T-helper 2 cell (primary cell): ENCODE measurements around the gene PRKN.

Source experiments
- DNase-seq, 5 experiments: peaks; one replicate each; pipeline versions ENCODE4 v3.0.0 to v3.0.0-alpha.2; 2012 to 2022

PRKN gene

DNA sequence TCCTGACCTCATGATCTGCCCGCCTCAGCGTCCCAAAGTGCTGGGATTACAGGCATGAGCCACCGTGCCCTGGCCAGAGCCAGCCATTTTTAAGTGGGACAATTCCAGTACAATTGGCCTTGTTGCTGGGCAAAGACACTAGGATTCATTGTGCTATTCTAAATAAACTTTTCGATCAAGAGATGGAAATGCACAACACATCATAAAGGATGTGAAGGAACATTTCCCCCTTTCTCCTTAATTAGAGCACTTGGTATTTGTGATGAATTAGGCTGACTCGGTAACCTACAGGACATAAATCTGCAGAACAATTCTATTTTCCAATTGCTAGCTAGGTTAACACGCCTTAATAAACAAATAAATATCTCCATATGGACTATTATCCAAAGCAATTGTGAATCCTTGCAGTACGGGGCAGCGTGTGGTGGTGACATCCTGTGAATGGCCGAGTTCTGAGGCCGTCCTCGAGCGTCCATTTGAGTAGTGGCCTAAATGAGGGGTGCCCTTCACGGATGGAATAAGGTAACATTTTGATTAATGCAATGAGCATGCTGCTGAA, 1047.5 kb downstream of the PRKN start:
- no peak for DNase-seq

DNA sequence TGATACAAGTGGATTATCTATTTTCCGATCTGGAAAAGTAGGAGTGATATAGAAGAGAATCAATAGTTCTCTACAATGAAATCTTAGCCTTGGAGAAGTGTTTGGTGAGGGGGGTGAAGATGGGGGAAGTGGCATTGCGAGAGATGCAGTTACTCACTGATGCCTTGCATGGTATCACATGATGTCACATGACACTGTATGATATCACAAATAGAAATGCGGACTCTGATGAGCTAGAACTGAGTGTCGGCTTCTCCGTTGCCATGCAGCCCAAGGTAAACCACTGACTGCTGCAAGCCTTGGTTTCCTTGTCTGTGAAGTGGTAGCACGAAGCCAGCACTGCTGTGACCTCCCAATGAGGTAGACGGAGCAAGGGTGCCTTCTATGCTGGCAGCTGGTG, 1050.4 kb downstream of the PRKN start:
- no peak for DNase-seq

DNA sequence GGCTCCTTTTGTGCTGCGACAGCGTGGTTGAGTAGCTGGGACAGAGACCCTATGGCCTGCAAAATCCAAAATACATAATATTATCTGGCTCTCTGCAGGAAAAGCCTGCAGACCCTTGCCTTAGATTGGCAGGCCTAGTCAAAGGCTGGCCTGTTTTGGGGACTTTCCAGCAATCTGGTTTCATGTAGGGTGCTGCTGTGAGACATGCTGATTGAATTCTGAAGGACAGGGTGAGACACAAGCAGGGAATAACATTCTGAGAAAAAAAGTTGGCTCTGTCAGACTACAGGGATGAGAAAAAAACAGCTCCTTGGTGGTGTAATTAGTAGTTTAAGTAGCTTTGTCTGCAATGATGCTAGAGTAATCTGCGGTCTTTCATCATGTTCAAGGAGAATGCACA, 1051.0 kb downstream of the PRKN start:
- DNase-seq, result peak in 1 of 5 experiments; percentile 8

DNA sequence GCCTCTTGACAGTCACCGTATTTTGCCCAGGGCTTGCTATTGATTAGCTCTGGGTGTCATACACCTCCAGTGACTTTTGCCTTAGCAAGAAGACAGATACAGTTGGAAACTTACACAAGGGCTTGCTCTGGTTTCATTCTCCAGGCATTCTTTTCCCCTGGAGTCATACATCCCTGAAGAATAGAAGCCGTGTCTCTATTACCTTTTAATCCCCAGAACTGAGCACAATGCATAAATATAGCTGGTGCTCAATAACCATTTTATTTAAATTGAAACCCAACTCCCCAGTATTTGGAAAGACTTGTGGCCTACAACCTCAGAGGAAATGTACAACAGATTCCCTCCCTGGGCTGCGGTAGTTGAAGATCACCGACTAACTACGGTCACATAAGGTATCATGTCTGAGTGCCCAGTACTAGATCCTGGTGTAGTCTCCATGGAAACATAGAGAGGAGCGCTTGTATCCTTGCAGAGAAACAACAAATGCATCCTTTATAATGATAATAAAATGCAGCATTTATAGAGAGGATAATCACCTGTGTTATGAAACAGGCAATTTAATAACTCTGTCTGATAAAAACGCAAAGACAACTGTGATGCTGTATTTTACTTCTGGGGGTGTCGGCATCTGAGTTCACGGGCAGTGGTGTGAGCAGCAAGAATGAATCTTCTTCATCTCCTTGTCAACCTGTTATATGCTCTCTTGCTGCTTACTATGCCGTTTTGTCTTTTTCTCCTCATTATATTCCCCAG, 1052.5 kb downstream of the PRKN start:
- DNase-seq, result no peak

DNA sequence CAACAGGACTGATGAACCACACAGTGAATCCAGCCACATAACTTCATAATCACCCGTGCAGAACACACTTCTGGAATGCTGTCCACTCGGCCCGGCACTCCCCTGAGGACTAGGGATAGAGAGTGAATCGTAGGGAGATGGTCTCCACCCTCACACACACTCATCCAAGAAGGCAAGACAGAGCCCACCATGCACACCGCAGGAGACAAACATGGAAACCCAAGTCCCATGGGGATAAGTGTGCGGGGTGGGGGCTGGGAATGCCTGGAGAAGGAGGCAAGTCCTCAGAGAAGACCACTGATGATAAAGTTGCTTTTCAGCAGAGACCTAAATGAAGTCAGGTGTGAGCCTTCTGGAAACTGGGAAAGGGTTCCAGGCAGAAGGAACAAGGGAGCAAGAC, 1054.5 kb downstream of the PRKN start:
- no peak for DNase-seq

DNA sequence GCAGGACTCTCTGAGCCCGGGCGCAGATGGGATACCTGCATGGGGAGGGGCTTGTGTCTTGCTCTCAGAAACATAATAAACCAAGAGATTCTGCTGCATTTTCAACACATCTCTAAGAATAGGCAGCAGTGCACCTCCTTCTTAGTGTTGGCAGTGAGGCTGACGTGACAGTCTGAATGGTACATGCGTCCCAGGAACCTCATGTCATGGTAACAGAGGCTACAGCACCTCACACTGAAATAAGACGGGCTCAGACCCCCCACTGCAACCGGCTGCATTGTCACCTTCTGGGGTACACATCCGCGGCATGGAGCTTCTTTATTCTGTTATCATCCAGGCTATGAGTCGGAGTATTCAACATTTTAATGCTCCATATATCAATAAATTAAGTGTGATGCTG, 1056.4 kb downstream of the PRKN start:
- DNase-seq, result no peak

DNA sequence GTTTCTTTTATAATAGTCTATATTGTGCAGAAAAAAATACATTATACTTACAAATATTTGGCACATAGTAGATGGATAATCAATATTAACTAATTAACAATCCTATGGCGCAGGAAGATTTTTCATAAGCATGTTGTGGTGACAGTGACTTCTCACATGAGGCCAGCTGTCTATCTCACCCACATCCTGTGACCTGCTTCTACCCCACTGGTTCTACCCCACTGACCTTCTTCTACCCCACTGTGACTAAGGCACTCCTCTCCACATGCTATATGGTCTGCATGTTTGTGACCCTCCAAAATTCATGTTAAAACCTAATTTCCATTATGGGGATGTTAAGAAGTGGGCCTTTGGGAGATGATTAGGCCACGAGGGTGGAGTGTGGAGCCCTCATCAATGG, 1058.9 kb downstream of the PRKN start:
- no peak for DNase-seq

DNA sequence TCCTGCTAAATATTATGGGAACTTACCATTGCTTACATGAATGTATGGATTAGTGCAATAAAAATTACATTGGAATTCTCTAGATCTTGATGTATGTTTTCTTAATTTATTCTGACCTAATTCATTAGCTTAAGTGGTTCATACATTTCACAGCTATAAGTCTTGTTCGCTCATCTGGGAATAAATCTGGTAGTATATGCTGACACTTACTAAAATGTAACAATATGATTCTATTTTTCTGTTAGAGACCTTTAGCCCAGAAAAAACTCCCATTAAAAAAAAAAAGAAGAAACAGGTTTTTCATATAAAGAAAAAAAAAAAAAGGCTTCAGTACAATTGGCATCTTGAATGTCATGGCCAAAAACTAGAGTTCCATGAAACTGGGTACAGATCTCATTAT, 1059.6 kb downstream of the PRKN start:
- DNase-seq, result no peak

DNA sequence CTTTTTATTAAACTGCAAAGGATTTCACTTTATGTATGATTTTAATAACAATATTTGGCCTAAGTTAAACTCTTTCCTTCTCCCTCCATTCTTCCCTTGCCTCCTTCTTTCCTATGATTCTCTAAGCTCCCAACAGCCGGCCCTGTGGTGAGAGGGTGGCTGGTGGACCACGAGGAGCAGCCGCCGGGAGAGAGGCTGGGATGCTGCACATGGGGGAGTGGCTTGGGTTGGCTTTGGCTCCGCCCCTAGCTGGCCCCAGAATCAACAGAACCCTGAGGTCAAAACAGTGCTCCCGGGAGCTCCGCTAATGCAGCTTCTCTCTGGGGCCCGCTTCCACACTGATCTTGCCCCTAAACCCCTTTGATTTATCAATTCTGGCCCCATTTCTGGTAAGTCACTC, 1063.9 kb downstream of the PRKN start:
- DNase-seq, result no peak

DNA sequence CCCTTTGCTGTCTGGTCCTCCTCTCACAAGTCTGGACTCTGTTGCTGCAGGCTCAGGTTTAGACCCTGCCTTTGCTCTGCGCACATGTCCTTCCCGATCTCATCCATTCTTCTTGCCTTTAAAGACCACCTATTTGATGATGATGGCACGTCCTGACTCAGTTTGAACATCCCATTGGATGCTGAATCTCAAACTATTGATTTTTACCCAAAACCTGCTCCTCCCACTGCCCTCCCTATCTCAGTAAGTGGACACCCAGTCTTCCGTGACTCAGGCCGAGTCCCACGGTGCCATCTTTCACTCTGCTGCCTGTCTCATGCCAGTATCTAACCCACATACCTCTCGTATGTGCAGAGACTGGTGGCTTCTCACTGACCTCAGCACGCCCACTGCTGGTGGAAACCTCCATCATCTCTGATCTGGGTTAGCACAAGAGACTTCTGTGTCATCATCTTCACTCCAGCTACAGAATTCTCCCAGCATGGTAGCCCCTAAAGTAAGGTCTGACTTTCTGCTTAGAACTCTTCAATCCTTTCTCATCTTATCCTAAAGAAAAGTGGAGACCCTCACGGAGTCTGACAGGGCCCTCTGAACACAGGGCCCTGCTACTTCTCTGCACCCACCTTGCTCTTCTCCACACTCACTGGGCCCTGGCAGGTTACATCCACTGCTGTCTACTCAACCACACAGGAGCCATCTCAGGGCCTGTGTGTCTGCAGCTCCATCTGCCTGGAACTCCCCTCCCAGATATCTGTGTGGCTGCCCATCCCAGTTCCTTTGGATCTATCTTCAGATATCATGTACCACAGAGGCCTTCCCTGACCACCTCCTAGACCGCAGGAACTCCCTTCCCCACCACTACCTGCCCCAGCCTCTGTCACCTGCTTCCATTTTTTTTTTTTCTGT, 1066.6 kb downstream of the PRKN start:
- peak in 1 of 5 experiments; percentile 1 for DNase-seq

DNA sequence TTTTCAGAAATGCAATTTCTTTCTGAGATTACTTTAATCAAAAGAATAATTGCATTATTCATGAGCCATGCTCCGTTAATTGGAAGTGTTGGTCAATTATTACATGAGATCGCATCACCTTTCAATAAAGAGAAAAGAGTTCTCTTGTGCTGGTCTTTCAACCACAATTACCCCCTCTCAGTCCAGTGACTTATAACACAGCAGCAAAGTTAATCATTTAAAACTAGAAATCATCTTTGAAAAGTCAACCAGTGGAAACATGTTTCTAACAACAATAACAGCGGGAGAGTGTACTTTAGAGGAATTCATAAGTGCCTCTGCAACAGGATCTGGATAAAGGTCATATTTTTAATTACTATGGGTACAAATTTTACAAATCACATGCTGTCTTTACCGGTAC, 1069.4 kb downstream of the PRKN start:
- DNase-seq, result no peak

DNA sequence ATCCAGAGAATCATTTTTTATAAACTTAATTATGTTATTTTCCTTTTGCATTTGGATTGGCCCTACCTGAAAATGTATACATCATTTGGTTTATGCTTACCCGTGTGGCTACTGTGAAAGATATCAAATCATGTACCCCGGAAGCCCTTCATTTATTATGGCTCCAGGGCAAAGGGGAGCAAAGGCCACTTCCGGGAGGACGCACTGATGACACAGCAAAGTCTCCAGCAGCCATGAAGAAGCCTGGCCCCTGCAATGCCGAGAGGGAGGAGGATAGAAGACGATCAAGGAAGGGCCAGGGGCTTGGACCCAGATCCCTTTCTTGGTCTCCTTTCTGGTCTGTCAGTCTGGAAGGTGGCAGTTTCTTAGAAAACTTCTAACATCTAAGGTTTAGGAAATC, 1073.4 kb downstream of the PRKN start:
- no peak for DNase-seq

DNA sequence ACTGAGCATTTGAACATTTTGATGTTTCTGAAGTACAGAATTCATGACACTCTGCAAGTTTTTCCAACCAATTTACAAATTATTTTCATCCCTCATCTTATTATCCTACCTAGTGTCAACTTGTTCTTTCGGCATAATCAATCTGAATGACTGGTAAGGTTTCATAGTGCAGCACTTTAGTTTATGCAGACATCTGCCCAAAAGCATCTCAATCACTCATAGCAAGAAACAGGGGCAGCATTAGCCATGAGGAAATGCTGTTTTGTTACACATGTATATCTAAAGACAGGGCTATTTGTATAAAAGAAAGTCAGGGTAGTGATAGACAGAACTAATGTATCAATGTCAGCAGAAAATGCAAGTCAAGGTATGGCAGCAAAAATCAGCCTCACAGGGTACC, 1075.6 kb downstream of the PRKN start:
- DNase-seq, result no peak

DNA sequence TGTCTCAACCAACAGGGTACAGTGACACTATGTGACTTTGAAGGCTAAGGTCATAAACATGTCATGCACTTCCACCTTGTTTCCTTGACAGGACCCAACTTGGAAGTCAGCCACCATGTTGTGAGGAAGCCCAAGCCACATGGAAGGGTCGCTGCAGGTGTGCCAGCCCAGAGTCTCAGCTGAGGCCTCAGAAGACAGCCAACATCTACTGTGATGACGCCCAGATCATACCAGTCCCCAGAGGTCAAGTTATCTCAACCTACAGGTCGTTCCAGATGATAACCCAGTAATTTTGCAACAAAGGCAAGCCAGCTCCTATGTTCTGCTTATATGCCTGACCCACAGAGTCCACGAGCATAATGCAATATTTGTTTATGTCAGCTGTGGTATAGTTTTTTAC, 1077.7 kb downstream of the PRKN start:
- no peak for DNase-seq

DNA sequence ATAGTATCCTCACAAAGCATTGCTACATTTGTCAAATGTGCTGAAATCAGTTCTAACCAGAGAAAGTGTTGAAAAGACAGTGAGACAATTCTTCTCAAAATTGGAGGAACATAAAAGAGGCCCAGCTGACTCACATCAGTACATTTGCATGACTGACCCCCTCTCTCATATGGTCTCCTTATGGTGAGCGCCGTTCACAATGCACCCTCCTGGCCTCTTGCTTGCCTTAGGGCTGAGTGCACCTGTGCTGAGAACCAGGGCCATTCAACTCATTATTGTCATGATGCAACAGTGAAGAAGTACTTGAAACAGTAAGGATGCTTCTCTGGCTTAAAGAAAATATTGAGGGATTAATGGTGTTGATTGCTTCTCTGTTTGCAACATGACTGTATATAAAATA, 1078.5 kb downstream of the PRKN start:
- no peak for DNase-seq

DNA sequence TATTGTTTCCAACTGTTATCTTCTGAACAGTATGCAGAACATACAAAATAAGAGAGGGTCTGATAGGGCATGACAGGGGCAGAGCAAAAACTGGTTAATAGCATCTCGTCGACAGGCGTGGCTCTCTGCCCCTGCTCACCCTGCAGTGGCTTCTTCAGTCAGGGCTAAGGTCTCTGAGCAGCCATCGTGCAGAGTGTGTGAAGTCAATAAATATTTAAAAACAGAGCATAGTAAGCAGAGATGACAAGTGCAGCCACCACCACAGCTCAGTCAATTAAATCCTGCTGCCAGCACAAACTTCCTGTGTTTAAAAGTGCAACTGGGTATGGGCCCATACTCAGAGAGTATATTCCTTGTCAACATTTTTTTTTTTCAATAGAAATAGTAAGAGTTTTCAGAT, 1080.3 kb downstream of the PRKN start:
- no peak for DNase-seq

DNA sequence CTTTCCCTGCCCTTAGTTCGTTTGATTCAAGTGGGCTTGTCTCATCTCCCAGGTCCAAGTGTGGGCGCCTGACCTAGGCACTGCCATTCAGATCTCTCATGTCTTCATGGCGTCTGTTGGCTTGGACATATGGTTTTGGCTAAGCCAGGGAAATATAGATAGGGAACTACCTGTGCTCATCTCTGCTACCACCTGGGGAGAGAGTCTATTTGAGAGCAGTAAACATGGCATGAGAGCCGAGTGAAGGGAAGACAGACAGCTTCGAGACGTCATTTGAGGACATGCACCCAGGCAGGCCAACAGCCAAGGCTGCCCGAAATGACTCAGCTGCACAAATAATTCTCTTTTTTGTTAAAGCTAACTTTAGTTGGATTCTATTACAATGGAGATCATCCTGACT, 1083.0 kb downstream of the PRKN start:
- no peak for DNase-seq

DNA sequence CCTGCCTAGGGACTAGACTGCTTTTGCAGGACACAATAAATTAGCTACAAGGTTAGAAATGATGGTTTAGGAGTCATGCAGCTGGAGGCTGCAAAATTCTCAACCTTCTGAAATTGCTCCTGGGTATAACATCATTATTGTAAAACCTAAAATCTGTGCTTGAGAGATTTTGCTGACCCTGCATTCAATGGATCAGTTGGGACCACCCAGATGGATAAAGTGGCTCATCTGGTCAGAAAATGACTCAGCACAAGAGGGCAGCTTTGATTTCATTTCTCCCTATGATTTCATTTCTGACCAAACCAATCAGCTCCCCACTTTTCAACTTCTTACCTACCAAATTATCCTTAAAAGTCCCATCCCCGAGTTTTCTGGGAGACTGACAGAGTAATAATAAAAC, 1086.4 kb downstream of the PRKN start:
- no peak for DNase-seq

DNA sequence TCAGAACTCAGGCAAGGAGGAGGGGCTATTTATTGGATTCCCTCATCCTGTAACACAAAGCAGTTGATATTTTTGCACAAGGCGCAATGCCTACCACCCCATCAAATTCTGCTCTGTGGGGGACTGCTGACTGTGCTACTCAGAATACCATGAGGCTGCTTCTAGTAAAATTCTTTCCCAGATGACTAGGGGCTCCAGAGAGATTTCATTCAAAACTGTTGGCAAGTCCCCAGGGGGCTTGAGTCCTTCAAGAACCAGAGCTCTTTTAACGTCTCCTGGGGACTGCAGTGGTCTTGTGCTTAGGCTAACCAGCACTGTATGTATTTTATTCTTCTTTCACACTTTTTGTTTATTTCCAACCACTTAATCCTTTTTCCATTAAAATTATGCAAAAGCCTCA, 1087.8 kb downstream of the PRKN start:
- no peak for DNase-seq

DNA sequence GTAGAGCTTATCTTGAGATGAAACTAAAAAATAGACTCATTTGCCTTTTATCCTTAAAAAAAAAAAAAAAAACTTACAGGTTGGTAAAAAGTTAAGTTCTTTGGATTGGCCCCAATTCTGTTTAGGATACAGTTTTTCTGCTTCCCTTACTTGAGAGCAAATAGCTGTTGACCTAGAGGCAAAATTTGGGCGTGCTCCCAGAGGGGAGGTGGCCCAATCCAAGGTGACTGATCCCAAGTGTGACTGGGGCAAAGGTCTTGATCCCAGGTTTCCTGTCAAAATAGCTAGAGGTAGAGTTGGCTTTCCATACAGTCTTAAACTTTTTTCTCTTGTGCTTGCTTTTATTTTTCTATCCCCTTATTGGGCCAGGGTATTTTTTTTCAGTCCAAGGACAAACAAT, 1089.9 kb downstream of the PRKN start:
- DNase-seq, result no peak

DNA sequence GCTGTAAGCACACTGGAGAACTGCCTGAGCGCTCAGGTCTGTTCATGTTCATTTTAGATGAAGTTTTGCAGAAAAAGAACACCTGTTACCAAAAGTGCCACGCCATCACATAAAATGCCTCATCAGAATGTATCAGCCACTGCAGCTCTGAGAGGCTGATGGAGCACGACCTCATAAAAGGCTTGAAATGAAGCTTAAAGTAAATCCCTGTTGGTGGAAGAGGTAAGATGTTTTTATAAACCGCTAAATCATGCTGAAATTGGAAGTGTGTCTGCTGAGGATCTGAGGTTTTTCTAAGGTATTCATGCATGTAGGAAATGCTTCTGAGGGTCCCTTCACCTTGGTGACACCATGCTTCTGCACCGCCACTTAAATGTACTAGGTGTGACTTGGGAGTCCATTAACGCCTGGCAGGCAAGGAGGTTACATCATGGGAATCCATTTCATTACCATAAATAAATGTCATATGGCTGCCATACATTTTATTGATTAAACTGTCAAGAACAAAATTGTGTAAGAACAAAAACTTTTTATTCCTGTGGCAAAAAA, 1090.6 kb downstream of the PRKN start:
- DNase-seq, result no peak

DNA sequence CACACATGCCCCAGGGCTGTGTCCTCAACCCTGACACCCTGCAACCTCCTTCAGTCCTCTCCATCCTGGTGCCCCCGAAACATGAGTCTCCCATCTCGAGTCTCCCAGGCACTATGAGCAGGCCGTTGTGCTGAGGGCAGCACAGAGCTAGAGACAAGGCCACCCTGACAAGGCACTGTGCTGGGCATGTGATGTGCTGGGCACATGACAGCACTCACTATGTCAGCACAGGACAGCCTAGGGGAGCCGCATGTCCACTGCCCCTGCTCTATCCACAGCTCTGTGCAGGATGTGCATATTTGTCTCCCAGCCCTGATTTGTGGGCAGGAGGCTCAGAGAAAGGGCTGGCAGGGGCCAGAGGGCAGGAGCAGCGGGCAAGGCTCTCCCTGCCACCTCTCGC, 1091.6 kb downstream of the PRKN start:
- DNase-seq, result no peak

DNA sequence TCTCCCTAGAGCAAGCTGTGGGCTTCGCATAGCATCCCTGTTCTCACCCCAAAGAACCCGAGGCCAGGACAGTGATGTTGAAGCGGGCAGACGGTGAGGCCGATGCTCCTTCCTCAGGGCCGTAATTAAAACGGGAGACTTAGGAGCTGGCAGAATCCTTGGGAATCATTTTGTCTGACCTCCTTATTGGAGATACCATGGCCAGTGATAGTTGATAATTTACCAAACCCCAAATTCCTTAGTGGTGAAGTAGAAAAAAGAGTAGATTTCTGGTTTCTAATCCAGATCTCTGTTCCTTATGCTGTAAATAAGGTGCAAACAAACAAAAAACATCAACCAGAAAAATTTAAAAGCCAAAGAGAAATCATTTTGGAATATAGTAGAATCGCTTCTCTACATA, 1092.7 kb downstream of the PRKN start:
- no peak for DNase-seq
